Tibial nerve (tissue), 3 donors: ENCODE results near the gene TIPIN.

Experiments used
- CTCF ChIP-seq, 5 experiments: fragments of 200-600 bp in 3 of 5; fragments of 450-650 bp in 2 of 5; sonication (generic) in 3 of 5; IDR thresholded peaks; one replicate each; pipeline ENCODE4 v1.5.1; 2016 to 2019; ENCODE audit warnings: antibody characterized with exemption in 5 of 5, mild to moderate bottlenecking in 3 of 5, moderate library complexity in 2 of 5
- POLR2A ChIP-seq, 2 donors: fragments of 450-650 bp; IDR thresholded peaks; one replicate each; pipeline ENCODE4 v1.6.1; 2017; ENCODE audit warnings: antibody characterized with exemption in 2 of 2, mild to moderate bottlenecking in 2 of 2, moderate library complexity in 2 of 2

- no peak for TF ChIP-seq CTCF (IDR thresholded peaks at IDR 0.05)
- no peak for TF ChIP-seq POLR2A (IDR thresholded peaks at IDR 0.05)
Observed at GRCh38 chr15:66291816-66292570, 64.5 kb downstream of the TIPIN start.
